ENCODE data around the gene ERMARD.

ERMARD gene

DNA sequence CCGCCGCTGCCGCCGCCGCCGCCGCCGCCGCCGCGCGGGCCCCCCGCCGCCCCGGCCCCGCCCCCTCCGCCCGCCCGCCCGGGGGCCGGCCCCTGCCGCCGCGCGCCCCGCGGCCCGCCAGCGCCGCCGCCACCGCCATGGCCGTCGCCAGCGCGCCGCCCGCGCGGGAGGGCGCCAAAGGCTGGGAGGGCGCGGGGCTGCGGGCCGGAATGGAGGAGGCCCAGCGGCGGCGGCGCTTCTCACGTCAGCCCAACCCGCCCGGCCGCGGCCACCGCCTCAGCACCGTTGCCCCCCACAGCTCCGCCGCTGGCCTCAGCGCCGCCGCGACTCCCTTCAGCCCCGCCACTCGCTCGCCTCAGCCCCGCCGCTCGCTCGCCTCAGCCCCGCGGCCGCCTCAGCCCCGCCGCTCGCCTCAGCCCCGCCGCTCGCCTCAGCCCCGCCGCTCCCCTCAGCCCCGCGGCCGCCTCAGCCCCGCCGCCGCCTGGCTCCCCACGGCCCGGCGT is 27.4 kb upstream of the ERMARD start:
- DNase-seq (ENCODE audit: low read depth): no peak
- TF ChIP-seq, protein P1, sequence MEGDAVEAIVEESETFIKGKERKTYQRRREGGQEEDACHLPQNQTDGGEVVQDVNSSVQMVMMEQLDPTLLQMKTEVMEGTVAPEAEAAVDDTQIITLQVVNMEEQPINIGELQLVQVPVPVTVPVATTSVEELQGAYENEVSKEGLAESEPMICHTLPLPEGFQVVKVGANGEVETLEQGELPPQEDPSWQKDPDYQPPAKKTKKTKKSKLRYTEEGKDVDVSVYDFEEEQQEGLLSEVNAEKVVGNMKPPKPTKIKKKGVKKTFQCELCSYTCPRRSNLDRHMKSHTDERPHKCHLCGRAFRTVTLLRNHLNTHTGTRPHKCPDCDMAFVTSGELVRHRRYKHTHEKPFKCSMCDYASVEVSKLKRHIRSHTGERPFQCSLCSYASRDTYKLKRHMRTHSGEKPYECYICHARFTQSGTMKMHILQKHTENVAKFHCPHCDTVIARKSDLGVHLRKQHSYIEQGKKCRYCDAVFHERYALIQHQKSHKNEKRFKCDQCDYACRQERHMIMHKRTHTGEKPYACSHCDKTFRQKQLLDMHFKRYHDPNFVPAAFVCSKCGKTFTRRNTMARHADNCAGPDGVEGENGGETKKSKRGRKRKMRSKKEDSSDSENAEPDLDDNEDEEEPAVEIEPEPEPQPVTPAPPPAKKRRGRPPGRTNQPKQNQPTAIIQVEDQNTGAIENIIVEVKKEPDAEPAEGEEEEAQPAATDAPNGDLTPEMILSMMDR (conservative IDR thresholded peaks at IDR 0.05; ENCODE audit: low read depth, low read length): no peak
- peak overlapping the region; percentile 27 for H3K4me3 ChIP-seq (ENCODE audit: low read length)

DNA sequence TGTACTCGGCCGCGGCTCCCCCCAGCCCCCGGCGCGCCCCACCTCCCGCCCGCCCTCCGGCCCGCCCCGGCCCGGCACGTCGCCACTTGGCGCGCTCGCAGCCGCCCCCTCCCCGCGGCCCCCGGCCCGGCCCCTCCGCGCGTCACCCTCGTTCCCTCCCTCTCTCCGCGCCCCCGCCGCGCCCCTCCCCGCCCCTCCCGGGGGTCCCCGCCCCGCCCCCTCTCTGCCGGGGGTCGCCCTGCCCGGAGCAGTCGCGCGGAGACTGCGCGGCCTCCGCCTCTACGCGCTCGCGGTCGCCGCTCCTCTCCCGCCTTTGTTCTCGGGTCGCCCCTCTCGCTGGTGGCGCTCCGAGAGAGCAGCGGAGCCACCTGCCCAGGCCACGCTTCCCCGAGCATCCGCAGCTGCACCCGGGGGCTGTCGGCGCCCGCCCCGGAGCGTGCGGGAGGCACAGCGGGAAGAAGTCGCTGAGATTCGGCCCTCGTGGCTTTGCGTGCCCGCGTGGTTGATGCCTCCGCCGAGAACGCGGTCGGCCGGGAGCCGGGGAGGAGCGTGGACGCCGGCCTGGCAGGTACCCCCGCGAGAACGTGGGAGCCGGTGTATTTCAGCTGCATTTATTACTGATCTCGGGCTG is 26.8 kb upstream of the ERMARD start, which contains the start of gene PHF10:
Gene PHF10, minus strand, starts transcription at position 7 of the 631 bp plus-strand sequence. CDS start 569 bp downstream, outside the sequence.
- H3K4me3 ChIP-seq (ENCODE audit: low read length): peak within 1 kb of the TSS; percentile 81
- TF ChIP-seq, protein P1 (conservative IDR thresholded peaks at IDR 0.05; ENCODE audit: low read depth, low read length): no peak
- DNase-seq (ENCODE audit: low read depth): no peak

DNA sequence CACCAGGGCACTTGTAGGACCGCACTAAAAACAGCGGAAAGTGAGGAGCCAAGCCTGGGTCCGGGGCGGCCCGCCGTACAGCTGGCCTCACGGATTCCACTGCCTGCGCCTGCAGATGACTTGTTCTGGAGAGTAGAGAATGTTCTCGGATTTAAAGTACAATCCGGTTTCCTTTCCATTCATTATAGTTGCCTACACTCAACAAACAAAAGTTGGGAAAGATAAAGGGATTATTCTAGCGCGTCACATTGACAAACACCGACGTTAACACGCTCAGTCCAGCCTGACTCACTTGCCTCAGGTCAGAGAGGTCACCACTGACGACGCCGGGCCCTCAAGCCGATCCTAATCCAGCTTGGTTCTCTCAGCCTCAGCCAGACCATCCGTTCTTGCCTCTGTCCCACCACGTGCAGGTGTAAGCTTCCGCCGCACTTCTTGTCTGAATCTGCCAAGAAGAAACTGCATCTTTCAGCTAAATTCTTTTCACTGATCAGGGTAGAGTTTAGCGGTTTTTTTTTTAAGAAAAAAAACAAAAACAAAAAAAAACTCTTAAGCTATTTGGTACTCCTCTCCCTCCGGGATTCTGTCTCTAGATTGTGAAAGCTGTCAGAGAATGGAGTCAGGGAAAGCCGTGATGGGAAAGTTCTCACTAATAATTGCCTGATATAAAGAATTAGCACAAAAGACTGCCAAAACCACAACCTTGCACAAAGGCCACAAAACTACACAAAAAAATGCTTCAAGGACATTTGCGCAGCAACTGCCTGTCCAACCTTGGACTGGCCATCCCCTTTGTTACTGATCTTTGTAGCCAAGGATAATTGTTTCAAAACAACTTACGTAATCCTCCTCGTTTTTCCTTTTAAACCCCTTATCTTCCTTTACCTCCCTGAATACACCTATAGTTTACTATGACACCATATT is 26.0 kb upstream of the ERMARD start:
- peak; percentile 94 for DNase-seq (ENCODE audit: low read depth)
- H3K4me3 ChIP-seq (ENCODE audit: low read length): peak overlapping the region; percentile 60
- TF ChIP-seq, protein P1 (conservative IDR thresholded peaks at IDR 0.05; ENCODE audit: low read depth, low read length): no peak

DNA sequence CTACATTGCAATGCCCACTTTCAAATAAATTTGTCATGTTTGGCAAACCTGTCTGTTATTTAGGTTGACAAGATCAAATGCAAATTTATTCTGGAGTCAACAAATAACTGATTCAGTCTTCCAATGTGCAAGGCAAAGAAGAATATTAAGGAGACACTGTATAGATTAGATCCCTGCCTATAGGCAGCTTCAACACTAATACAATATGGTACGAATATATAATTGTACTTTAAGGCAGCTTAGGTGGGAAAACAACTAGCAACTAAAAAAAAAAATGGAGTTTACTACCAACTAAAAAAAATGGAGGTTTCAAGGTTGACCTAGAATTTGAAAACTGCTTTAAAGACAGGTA is 25.4 kb upstream of the ERMARD start:
- no peak for DNase-seq (ENCODE audit: low read depth)
- no peak overlapping the region for H3K4me3 ChIP-seq (ENCODE audit: low read length)
- TF ChIP-seq, protein P1 (conservative IDR thresholded peaks at IDR 0.05; ENCODE audit: low read depth, low read length): no peak

DNA sequence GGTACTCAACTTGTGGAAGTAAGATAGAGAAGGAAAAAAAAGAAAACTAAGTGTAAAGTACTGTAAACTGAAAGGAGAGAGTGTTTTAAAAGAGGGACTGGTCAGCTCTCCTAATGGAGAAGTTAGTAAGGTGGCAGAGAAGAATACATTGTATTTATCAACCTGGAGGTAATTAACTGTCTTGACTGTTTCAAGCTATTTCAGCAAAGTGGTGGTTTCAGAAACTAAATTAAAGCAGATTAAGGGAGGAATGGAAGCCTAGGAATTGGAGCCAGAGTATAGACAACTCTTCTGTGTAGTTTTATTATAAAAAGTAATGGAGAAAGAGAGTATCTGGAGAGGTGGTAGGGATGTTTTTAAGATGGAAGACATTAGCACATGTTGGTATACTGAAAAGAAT is 24.5 kb upstream of the ERMARD start:
- TF ChIP-seq, protein P1 (conservative IDR thresholded peaks at IDR 0.05; ENCODE audit: low read depth, low read length): no peak
- H3K4me3 ChIP-seq (ENCODE audit: low read length): no peak overlapping the region
- DNase-seq (ENCODE audit: low read depth): no peak

DNA sequence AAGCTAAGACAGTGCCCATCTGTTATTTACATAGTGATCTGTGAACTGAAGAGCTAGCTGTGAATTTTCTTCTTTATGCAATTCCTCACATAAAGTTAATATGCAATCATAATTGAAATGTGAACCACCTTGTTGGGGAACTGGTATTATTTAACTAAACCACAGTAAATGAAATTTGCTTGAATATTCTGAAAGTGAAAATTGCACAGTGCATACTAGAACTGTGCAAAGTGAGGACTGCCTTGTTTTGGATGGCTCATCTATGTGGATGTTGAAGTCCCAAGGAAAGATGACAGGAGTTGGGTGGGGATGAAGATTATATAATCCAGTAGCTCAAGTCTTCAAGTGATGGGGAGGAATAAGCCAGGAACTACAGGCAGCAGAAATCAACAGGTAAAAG is 21.5 kb upstream of the ERMARD start:
- DNase-seq (ENCODE audit: low read depth): no peak
- TF ChIP-seq, protein P1 (conservative IDR thresholded peaks at IDR 0.05; ENCODE audit: low read depth, low read length): no peak
- H3K4me3 ChIP-seq (ENCODE audit: low read length): no peak overlapping the region

All from retinal pigment epithelial cell (primary cell).